Mesothelial cell of epicardium (in vitro differentiated cells): ENCODE data around the gene TRABD2A. TPM values are rescaled to one million over a fixed set of nuclear protein-coding genes. Genes with fewer than 3 reads are reported as not detected.

Experiments used
- DNase-seq, 2 experiments: peaks; one replicate each; pipeline ENCODE4 v3.0.0; 2021; ENCODE audit warnings: low spot score in 2 of 2; ENCODE audit not compliant: unreplicated experiment in 2 of 2
- H3K27ac Mint-ChIP-seq: 2 replicates; pipeline ENCODE4 v1.8.0; 2021; ENCODE audit warnings: mixed read lengths
- H3K27me3 Mint-ChIP-seq: 2 replicates; pipeline ENCODE4 v1.8.0; 2021; ENCODE audit warnings: low read depth, mixed read lengths
- H3K36me3 Mint-ChIP-seq: 2 replicates; pipeline ENCODE4 v1.8.0; 2021; ENCODE audit warnings: mixed read lengths
- H3K4me1 Mint-ChIP-seq: 2 replicates; pipeline ENCODE4 v1.8.0; 2021; ENCODE audit warnings: mixed read lengths
- H3K4me3 Mint-ChIP-seq: 2 replicates; pipeline ENCODE4 v1.8.0; 2021; ENCODE audit warnings: mild to moderate bottlenecking, moderate library complexity, mixed read lengths
- H3K9me3 Mint-ChIP-seq: 2 replicates; pipeline ENCODE4 v1.8.0; 2021; ENCODE audit warnings: mixed read lengths
- CTCF ChIP-seq: fragments of 200-600 bp; sonication (generic); IDR thresholded peaks from one replicate; pipeline ENCODE4 v1.5.0; 2021; ENCODE audit warnings: antibody characterized with exemption; ENCODE audit not compliant: unreplicated experiment
- total RNA-seq: library from RNA; stranded (reverse); gene quantifications from 3 replicates; pipeline ENCODE4 v1.2.1, GENCODE V29; 2021

TRABD2A gene
- total RNA-seq, 1 donor from 2014 or later = 0.45 TPM

- H3K9me3 Mint-ChIP-seq = no peaks in the 10 kb centered on the region
- H3K36me3 Mint-ChIP-seq = no peaks in the 10 kb centered on the region
- no peak overlapping the region for H3K4me3 Mint-ChIP-seq
- no peaks in the 10 kb centered on the region for H3K4me1 Mint-ChIP-seq
- H3K27ac Mint-ChIP-seq = no peak overlapping the region
- DNase-seq = no peak
- H3K27me3 Mint-ChIP-seq = peaks cover 51% of the 10 kb centered on the region
- TF ChIP-seq CTCF = no peak
Observed at GRCh38 chr2:84865181-84865783, 15.6 kb downstream of the TRABD2A start.

GRCh38 chr2:84862006-84862405 is 18.9 kb downstream of the TRABD2A start:
- no peak overlapping the region for H3K4me3 Mint-ChIP-seq
- H3K27ac Mint-ChIP-seq = no peak overlapping the region
- no peaks in the 10 kb centered on the region for H3K4me1 Mint-ChIP-seq
- TF ChIP-seq CTCF = no peak
- no peaks in the 10 kb centered on the region for H3K9me3 Mint-ChIP-seq
- H3K36me3 Mint-ChIP-seq = no peaks in the 10 kb centered on the region
- peaks cover 55% of the 10 kb centered on the region for H3K27me3 Mint-ChIP-seq
- no peak for DNase-seq

- no peaks in the 10 kb centered on the region for H3K9me3 Mint-ChIP-seq
- H3K27ac Mint-ChIP-seq = no peak overlapping the region
- no peak for DNase-seq
- TF ChIP-seq CTCF = no peak
- peaks cover 56% of the 10 kb centered on the region for H3K27me3 Mint-ChIP-seq
- H3K4me1 Mint-ChIP-seq = no peaks in the 10 kb centered on the region
- no peaks in the 10 kb centered on the region for H3K36me3 Mint-ChIP-seq
- no peak overlapping the region for H3K4me3 Mint-ChIP-seq
Observed at GRCh38 chr2:84861539-84861938, 19.3 kb downstream of the TRABD2A start.

- no peak overlapping the region for H3K27ac Mint-ChIP-seq
- H3K9me3 Mint-ChIP-seq = no peaks in the 10 kb centered on the region
- no peaks in the 10 kb centered on the region for H3K36me3 Mint-ChIP-seq
- no peak for DNase-seq
- no peak overlapping the region for H3K4me3 Mint-ChIP-seq
- no peaks in the 10 kb centered on the region for H3K4me1 Mint-ChIP-seq
- no peak for TF ChIP-seq CTCF
- peaks cover 63% of the 10 kb centered on the region for H3K27me3 Mint-ChIP-seq
Observed at GRCh38 chr2:84858937-84859336, 21.9 kb downstream of the TRABD2A start.

GRCh38 chr2:84858123-84858522 is 22.8 kb downstream of the TRABD2A start:
- no peaks in the 10 kb centered on the region for H3K36me3 Mint-ChIP-seq
- TF ChIP-seq CTCF = no peak
- no peak for DNase-seq
- no peak overlapping the region for H3K4me3 Mint-ChIP-seq
- no peak overlapping the region for H3K27ac Mint-ChIP-seq
- peaks cover 2% of the 10 kb centered on the region for H3K9me3 Mint-ChIP-seq
- no peaks in the 10 kb centered on the region for H3K4me1 Mint-ChIP-seq
- H3K27me3 Mint-ChIP-seq = peaks cover 66% of the 10 kb centered on the region

- H3K36me3 Mint-ChIP-seq = no peaks in the 10 kb centered on the region
- DNase-seq = no peak
- H3K9me3 Mint-ChIP-seq = peaks cover 4% of the 10 kb centered on the region
- no peaks in the 10 kb centered on the region for H3K4me1 Mint-ChIP-seq
- no peak for TF ChIP-seq CTCF
- H3K27me3 Mint-ChIP-seq = peaks cover 65% of the 10 kb centered on the region
- no peak overlapping the region for H3K27ac Mint-ChIP-seq
- H3K4me3 Mint-ChIP-seq = no peak overlapping the region
Observed at GRCh38 chr2:84857566-84857965, 23.3 kb downstream of the TRABD2A start.
